GM12891 (cell line): ENCODE results near the gene RPUSD4.

ENCODE experiments used
- POLR2A ChIP-seq: IDR thresholded peaks from 2 replicates; pipeline ENCODE4 v1.6.1; 2011; ENCODE audit warnings: low read depth, low read length, control low read depth
- POLR2AphosphoS5 ChIP-seq: IDR thresholded peaks from 2 replicates; pipeline ENCODE4 v1.6.1; 2011; ENCODE audit warnings: low read depth, low read length, control low read depth
- TAF1 ChIP-seq: IDR thresholded peaks from 2 replicates; pipeline ENCODE4 v1.6.1; 2011; ENCODE audit warnings: low read depth, low read length, control low read depth

DNA sequence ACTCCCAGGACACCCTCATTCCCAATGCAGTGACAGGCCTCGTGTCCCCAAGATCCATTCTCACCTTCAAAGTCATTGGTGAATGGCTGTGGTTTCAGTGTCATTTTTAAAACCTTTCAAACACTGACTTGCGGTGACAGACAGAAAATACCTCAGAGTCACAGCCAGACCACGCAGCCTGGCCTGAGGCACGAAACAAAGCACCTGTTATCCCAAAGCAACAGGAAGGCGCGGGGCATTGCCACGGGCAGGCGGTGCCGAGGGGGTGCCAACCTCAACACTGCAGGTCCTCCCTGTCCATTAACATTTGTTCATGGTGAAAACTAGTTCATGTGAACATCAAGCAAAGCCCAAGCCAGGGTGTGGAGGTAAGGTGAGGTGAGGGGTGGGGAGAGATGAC is 38.2 kb downstream of the RPUSD4 start:
- TF ChIP-seq POLR2AphosphoS5: no peak
- no peak for TF ChIP-seq POLR2A
- TF ChIP-seq TAF1: no peak
